Fibroblast of villous mesenchyme (primary cell): ENCODE data around the gene HDAC9. TPM values are rescaled to one million over a fixed set of nuclear protein-coding genes. Genes with fewer than 3 reads are reported as not detected.

ENCODE experiments used
- DNase-seq: peaks from one replicate; pipeline ENCODE4 v3.0.0-alpha.2; 2010; ENCODE audit warnings: low read depth
- H3K4me3 ChIP-seq: 2 replicates; pipeline ENCODE4 v1.5.1; 2011; ENCODE audit warnings: low read depth, mild to moderate bottlenecking, low read length
- total RNA-seq: library from RNA; depleted of rRNA; stranded (reverse); fragments of >200 nt; gene quantifications from 2 replicates; pipeline ENCODE4 v1.2.3, GENCODE V29; 2012
- TF ChIP-seq, protein P1 (sequence below): IDR thresholded peaks from 2 replicates; pipeline ENCODE4 v1.5.1; 2012; ENCODE audit warnings: low read depth, mild to moderate bottlenecking, low read length; ENCODE audit not compliant: insufficient read depth

The HDAC9 gene
- total RNA-seq, 1 donor, result 16.8 TPM

DNA sequence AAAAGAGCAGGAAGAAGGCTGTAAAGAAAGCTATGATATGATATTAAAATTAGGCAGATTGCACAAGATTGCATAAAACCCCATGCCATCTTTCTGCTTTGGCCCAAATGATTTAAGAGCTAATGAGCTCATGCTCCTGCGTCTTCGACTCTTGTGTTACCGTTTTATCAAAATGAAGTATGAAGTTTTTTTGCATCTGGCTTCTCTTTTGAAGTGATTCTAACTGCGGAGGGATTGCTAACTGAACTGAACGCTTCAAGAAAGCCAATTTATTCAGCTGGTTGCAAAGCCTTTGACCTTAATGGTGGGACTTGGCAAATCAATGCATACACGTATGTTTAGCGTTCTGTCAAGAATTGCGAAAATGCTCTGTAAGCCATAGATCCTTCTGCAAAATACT is 339.0 kb downstream of the HDAC9 start:
- H3K4me3 ChIP-seq, result no peak overlapping the region
- peak; percentile 46 for DNase-seq
- TF ChIP-seq, protein P1, sequence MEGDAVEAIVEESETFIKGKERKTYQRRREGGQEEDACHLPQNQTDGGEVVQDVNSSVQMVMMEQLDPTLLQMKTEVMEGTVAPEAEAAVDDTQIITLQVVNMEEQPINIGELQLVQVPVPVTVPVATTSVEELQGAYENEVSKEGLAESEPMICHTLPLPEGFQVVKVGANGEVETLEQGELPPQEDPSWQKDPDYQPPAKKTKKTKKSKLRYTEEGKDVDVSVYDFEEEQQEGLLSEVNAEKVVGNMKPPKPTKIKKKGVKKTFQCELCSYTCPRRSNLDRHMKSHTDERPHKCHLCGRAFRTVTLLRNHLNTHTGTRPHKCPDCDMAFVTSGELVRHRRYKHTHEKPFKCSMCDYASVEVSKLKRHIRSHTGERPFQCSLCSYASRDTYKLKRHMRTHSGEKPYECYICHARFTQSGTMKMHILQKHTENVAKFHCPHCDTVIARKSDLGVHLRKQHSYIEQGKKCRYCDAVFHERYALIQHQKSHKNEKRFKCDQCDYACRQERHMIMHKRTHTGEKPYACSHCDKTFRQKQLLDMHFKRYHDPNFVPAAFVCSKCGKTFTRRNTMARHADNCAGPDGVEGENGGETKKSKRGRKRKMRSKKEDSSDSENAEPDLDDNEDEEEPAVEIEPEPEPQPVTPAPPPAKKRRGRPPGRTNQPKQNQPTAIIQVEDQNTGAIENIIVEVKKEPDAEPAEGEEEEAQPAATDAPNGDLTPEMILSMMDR, result no peak

DNA sequence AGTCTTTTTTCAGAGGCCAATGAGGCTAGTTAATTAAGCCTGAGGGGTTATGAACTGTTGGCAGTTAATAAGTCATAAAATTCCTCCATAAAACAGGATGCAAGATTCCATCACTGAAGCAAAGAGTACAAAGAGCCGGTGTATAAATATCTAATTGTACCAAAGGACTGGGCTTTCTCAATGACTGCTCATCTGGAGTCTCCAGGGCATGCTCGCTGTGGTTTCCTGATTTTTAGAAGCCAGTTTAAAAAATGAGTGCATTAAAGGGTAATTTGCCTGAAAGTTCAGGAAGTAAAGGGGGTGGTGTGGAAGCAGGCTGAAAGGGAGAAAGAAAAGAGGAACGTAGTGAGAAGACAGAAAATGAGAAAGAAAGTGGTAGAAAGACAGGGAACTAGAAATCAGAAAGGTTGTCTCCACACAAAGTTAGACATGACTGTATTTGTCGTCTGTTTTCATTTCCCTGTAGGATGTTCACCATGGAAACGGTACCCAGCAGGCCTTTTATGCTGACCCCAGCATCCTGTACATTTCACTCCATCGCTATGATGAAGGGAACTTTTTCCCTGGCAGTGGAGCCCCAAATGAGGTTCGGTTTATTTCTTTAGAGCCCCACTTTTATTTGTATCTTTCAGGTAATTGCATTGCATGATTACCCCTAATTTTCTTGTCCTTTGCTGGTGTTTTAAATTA is 339.6 kb downstream of the HDAC9 start:
- no peak for DNase-seq
- TF ChIP-seq, protein P1, result no peak
- H3K4me3 ChIP-seq, result no peak overlapping the region

DNA sequence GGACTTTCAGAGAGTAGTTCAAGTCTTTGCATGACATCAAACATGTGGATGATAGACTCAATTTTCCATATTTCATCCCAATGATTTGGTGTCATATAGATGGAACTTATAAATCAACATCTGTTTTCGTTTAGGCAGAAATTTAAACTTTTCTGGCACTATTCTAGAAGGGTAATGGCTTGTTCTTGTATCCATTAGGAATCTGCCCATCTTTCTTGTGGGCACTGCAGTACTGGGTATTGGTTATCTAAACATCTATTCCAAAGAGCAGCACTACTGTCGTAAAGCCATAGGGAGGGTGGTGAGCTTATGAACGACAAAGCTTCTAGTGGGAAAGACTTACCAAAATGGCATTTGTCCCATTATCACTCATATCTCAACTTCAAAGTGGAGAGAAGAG is 348.4 kb downstream of the HDAC9 start:
- H3K4me3 ChIP-seq, result no peak overlapping the region
- TF ChIP-seq, protein P1, result no peak
- no peak for DNase-seq

DNA sequence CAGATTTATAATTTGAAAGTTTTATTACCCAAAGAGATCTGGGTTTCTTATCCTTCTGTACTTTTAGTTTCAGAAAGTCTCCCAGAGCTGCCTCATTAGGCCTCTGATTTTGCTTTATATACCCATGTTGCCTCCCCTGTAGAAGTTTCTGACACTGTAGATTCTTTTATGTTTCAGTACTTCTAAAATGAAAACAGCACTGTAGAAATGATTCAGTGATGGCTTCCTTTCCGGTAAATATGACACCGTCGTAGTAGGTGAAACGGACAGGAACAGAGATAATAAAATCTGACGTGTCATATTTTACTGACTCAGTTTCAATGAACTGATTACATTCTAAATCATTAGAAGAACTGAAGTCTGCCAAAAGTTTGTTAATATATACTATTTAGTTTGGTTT is 349.2 kb downstream of the HDAC9 start:
- TF ChIP-seq, protein P1, result no peak
- no peak overlapping the region for H3K4me3 ChIP-seq
- DNase-seq, result no peak

DNA sequence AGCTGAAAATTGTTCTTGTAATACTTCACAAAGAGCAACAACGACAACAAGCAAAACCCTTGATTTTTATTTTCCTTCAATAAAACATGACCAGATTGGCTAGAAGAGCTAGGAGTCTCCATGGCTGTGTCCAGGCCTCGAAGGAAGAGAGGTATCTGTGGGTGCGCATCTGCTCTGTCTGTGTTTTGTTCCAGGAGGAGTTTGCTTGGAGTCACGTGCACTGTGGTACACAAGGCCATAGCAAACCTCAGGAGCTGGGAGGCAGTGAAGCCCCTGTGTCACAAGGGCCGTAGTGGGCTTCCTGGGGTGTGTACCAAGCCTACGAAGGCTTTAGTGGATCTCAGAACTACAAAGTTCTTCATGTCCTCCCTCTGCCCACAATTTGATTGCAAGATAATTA is 350.2 kb downstream of the HDAC9 start:
- DNase-seq, result no peak
- TF ChIP-seq, protein P1, result no peak
- no peak overlapping the region for H3K4me3 ChIP-seq

DNA sequence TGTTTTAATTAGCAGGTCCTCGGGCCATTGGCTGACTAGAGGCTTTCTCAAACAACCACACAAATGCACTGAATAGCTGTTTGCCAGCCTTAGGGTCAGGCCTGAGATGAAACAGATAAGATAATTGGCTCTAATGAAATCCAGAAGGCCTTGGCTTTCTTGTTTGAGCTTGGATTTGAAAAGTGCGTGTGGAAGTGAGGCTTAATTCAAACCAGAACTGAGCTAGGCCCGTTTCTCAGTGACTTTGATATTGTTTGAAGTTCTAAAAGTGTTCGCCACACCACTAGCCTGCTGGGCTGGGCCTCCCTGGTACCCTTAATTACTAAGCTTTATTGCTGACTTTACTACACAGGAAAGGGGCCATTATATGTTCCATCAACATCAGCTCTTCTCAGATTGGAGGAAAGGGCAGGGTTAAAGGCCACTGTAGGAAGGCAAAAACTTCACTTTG is 351.2 kb downstream of the HDAC9 start:
- H3K4me3 ChIP-seq, result no peak overlapping the region
- TF ChIP-seq, protein P1, result no peak
- DNase-seq, result no peak

DNA sequence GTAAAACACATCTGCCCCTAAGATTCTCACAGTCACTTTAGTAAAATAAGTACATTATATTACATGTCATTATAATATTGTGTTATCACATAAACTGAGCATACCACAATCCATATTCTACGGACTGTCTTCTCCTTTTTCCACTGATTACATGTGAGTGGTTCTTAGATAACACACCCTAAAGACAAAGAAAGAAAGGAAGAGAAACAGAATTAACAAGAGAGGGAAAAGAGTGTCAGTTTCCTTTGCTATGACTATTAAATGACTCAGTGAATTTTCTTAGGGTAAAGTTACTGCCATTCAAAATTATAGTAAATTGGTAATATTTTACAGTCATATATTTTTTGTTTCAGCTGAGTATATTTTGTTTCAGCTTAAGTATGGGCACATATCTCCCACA is 353.6 kb downstream of the HDAC9 start:
- DNase-seq, result no peak
- H3K4me3 ChIP-seq, result no peak overlapping the region
- TF ChIP-seq, protein P1, result no peak
